ENCODE data around the gene PERM1. TPM values are rescaled to one million over a fixed set of nuclear protein-coding genes. Genes with fewer than 3 reads are reported as not detected.

The PERM1 gene
- total and polyA plus RNA-seq, 2 of the 13 experiments (the other 11 are each of a cell fraction or from before 2014, with no cell fraction given) = 0.04 to 0.29 TPM

DNA sequence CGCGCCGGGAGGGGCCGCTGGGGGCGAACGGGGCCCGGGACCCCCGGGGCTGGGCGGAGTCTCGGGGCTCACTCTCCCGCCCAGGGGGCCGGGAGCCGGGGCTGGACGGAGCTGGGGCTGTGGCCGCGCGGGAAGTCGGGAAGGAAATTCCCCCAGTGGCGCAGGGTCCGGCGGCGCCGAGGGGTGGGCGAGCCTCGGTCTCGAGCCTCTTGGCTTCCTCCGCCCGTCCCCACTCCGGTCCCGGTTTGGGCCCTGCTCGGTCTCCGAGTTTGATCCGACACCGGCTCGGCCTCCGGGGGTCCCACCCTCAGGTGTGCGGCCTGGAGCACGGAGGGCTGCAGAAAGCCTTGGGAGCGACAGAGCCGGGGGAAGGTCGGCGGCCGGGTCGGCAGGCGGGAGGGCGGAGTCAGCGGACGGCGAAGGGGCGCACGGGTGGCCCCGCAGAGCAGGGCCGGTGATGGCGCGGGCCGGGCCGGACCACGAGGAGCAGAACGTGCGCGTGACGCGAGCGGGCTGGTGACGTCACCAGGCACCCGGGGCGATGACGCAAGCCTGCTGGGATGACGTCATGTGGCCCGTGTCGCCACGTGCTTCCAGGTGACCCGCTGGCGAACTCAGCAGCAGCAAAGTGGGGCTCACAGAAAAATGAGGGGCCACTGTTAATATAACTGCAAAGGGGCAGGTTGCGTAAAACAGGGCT is 18.6 kb upstream of the PERM1 start (continued):
- TF ChIP-seq ZNF562 (CRISPR knock-in tag; IDR thresholded peaks at IDR 0.05; ENCODE audit: borderline replicate concordance) = no peak; the same call in 1 of the 2 replicates
- TF ChIP-seq HMG20B (CRISPR knock-in tag; conservative IDR thresholded peaks at IDR 0.05) = no peak
- TF ChIP-seq, protein P1, sequence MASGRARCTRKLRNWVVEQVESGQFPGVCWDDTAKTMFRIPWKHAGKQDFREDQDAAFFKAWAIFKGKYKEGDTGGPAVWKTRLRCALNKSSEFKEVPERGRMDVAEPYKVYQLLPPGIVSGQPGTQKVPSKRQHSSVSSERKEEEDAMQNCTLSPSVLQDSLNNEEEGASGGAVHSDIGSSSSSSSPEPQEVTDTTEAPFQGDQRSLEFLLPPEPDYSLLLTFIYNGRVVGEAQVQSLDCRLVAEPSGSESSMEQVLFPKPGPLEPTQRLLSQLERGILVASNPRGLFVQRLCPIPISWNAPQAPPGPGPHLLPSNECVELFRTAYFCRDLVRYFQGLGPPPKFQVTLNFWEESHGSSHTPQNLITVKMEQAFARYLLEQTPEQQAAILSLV (CRISPR knock-in tag; IDR thresholded peaks at IDR 0.05; ENCODE audit: borderline replicate concordance) = peak; percentile 60; the same call in 1 of the 2 replicates
- TF ChIP-seq, protein P2, sequence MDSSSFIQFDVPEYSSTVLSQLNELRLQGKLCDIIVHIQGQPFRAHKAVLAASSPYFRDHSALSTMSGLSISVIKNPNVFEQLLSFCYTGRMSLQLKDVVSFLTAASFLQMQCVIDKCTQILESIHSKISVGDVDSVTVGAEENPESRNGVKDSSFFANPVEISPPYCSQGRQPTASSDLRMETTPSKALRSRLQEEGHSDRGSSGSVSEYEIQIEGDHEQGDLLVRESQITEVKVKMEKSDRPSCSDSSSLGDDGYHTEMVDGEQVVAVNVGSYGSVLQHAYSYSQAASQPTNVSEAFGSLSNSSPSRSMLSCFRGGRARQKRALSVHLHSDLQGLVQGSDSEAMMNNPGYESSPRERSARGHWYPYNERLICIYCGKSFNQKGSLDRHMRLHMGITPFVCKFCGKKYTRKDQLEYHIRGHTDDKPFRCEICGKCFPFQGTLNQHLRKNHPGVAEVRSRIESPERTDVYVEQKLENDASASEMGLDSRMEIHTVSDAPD (CRISPR knock-in tag; IDR thresholded peaks at IDR 0.05) = peak; percentile 13; the same call in 1 of the 2 replicates
- peak; percentile 81 for TF ChIP-seq REL (CRISPR knock-in tag; conservative IDR thresholded peaks at IDR 0.05)
- TF ChIP-seq ZNF260 (CRISPR knock-in tag; IDR thresholded peaks at IDR 0.05; ENCODE audit: borderline replicate concordance, low read depth) = no peak
- no peak; the same call in 1 of the 2 replicates for TF ChIP-seq ZNF598 (CRISPR knock-in tag; IDR thresholded peaks at IDR 0.05; ENCODE audit: borderline replicate concordance)
- peak; percentile 79; the same call in 1 of the 2 replicates for TF ChIP-seq ZNF557 (CRISPR knock-in tag; IDR thresholded peaks at IDR 0.05)
- TF ChIP-seq, protein P3, sequence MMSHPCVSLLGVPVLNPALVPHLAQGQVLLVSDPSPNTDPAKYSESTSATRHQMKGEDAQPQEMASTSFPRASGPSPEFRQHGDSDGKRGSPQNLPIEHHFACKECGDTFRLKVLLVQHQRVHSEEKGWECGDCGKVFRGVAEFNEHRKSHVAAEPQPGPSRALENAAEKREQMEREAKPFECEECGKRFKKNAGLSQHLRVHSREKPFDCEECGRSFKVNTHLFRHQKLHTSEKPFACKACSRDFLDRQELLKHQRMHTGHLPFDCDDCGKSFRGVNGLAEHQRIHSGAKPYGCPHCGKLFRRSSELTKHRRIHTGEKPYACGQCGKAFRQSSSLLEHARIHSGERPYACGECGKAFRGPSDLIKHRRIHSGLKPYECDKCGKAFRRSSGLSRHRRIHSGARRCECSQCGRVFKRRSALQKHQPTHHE (CRISPR knock-in tag; IDR thresholded peaks at IDR 0.05; ENCODE audit: borderline replicate concordance) = peak; percentile 65; the same call in 1 of the 2 replicates
- TF ChIP-seq, protein P4, sequence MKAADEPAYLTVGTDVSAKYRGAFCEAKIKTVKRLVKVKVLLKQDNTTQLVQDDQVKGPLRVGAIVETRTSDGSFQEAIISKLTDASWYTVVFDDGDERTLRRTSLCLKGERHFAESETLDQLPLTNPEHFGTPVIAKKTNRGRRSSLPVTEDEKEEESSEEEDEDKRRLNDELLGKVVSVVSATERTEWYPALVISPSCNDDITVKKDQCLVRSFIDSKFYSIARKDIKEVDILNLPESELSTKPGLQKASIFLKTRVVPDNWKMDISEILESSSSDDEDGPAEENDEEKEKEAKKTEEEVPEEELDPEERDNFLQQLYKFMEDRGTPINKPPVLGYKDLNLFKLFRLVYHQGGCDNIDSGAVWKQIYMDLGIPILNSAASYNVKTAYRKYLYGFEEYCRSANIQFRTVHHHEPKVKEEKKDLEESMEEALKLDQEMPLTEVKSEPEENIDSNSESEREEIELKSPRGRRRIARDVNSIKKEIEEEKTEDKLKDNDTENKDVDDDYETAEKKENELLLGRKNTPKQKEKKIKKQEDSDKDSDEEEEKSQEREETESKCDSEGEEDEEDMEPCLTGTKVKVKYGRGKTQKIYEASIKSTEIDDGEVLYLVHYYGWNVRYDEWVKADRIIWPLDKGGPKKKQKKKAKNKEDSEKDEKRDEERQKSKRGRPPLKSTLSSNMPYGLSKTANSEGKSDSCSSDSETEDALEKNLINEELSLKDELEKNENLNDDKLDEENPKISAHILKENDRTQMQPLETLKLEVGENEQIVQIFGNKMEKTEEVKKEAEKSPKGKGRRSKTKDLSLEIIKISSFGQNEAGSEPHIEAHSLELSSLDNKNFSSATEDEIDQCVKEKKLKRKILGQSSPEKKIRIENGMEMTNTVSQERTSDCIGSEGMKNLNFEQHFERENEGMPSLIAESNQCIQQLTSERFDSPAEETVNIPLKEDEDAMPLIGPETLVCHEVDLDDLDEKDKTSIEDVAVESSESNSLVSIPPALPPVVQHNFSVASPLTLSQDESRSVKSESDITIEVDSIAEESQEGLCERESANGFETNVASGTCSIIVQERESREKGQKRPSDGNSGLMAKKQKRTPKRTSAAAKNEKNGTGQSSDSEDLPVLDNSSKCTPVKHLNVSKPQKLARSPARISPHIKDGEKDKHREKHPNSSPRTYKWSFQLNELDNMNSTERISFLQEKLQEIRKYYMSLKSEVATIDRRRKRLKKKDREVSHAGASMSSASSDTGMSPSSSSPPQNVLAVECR (CRISPR knock-in tag; IDR thresholded peaks at IDR 0.05; ENCODE audit: borderline replicate concordance) = peak; percentile 89; the same call in 1 of the 2 replicates
- TF ChIP-seq, protein P5, sequence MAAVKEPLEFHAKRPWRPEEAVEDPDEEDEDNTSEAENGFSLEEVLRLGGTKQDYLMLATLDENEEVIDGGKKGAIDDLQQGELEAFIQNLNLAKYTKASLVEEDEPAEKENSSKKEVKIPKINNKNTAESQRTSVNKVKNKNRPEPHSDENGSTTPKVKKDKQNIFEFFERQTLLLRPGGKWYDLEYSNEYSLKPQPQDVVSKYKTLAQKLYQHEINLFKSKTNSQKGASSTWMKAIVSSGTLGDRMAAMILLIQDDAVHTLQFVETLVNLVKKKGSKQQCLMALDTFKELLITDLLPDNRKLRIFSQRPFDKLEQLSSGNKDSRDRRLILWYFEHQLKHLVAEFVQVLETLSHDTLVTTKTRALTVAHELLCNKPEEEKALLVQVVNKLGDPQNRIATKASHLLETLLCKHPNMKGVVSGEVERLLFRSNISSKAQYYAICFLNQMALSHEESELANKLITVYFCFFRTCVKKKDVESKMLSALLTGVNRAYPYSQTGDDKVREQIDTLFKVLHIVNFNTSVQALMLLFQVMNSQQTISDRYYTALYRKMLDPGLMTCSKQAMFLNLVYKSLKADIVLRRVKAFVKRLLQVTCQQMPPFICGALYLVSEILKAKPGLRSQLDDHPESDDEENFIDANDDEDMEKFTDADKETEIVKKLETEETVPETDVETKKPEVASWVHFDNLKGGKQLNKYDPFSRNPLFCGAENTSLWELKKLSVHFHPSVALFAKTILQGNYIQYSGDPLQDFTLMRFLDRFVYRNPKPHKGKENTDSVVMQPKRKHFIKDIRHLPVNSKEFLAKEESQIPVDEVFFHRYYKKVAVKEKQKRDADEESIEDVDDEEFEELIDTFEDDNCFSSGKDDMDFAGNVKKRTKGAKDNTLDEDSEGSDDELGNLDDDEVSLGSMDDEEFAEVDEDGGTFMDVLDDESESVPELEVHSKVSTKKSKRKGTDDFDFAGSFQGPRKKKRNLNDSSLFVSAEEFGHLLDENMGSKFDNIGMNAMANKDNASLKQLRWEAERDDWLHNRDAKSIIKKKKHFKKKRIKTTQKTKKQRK (IDR thresholded peaks at IDR 0.05; ENCODE audit: low read length) = no peak
- TF ChIP-seq ZNF44 (CRISPR knock-in tag; IDR thresholded peaks at IDR 0.05) = no peak
- no peak for TF ChIP-seq ZNF530 (CRISPR knock-in tag; IDR thresholded peaks at IDR 0.05; ENCODE audit: low read depth)
- TF ChIP-seq, protein P6, sequence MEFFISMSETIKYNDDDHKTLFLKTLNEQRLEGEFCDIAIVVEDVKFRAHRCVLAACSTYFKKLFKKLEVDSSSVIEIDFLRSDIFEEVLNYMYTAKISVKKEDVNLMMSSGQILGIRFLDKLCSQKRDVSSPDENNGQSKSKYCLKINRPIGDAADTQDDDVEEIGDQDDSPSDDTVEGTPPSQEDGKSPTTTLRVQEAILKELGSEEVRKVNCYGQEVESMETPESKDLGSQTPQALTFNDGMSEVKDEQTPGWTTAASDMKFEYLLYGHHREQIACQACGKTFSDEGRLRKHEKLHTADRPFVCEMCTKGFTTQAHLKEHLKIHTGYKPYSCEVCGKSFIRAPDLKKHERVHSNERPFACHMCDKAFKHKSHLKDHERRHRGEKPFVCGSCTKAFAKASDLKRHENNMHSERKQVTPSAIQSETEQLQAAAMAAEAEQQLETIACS (CRISPR knock-in tag; IDR thresholded peaks at IDR 0.05) = peak; percentile 58
- peak; percentile 9; the same call in 1 of the 2 replicates for TF ChIP-seq NCOA2 (CRISPR knock-in tag; IDR thresholded peaks at IDR 0.05)
